Stimulated activated CD4-positive, alpha-beta T cell treated with anti-CD3 and anti-CD28 coated beads, Interleukin-4, amount 100 ng/mL, for 48 hours (primary cell): ENCODE measurements around the gene NAT8L.

Experiments used
- DNase-seq, 2 donors: peaks; one replicate each; pipeline ENCODE4 v3.0.0-alpha.2; 2020; ENCODE audit warnings: low read depth in 2 of 2

The NAT8L gene

GRCh38 chr4:2094545-2094944, 35.4 kb downstream of the NAT8L start:
- no peak for DNase-seq

DNA sequence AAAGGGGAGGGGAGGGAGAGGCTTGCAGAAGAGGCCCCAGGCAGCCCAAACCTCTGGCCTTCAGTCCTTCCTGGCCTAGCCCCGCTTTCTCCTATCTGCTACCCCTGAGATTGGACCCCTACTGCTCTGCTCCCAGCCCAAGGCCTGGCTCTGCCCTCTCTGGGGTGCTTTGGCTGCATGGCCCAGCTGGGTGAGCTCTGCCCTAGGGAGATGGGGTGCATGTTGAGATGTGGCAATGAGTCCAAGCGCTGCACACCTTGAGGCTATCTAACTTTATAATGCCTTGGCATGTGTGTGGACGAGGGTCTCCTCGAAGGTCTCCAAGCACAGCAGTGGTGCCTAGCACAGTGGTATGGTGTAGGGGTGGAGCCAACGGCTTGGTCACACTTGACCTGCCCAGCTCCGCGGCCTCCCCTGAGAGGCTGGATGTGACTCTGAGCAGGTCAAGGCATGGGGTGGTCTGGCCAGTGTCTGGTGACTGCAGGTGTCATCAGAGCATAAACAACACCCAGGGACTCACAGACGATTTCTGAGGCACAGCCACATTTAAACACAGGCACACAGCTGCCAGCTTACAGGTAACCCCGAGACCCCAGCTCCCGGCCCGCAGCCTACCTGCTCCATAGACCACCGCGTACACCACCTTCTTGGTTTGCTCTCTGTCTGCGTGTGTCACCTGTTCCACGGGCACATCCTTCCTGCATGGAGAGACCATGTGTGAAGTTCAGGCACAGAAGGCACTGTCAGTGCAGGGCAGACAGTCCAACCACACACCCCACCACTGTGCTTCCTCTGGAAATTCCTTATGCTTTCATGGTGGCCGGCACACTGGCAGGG, 36.3 kb downstream of the NAT8L start:
- no peak for DNase-seq

GRCh38 chr4:2096073-2096609, 37.0 kb downstream of the NAT8L start:
- DNase-seq = no peak

- no peak for DNase-seq
Measured at GRCh38 chr4:2101346-2102044, 42.4 kb downstream of the NAT8L start.

DNA sequence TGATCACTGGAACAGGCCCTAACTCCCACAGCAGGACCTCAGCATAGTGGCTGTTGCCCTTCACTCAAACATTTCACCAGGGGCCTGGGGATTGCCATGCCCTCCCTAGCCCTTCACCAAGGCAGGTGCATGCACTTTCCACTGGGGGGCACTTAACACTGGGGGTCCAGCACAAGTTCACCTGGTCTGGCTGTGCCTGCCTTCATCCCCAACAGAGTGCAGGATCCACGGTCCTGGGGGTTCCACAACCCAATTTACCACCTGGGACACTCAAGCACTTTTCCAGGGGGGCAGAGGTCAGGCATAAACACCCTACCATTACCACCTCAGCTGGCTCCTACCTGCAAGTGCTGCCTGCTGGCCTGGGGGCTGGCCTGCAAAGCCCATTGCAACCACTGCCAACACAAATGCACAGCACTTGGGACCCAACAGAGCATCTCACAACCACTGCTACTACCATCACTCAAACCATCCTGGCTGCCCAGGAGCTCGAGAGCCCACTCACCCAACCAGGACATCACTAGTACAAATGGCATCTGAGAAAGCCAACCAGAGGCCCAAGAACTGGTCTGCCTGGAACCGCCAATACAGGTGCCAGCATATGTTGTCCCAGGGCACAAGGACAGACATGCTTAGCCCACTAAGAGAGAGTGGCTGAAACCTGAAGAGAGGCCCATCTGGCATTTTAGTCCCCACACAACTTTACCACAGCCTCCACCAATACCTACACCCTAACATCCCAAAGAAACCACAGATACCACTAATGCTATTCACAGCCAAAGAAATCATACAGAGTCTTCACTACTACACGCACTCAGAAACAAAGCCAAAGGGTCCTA, 43.1 kb downstream of the NAT8L start:
- no peak for DNase-seq

DNA sequence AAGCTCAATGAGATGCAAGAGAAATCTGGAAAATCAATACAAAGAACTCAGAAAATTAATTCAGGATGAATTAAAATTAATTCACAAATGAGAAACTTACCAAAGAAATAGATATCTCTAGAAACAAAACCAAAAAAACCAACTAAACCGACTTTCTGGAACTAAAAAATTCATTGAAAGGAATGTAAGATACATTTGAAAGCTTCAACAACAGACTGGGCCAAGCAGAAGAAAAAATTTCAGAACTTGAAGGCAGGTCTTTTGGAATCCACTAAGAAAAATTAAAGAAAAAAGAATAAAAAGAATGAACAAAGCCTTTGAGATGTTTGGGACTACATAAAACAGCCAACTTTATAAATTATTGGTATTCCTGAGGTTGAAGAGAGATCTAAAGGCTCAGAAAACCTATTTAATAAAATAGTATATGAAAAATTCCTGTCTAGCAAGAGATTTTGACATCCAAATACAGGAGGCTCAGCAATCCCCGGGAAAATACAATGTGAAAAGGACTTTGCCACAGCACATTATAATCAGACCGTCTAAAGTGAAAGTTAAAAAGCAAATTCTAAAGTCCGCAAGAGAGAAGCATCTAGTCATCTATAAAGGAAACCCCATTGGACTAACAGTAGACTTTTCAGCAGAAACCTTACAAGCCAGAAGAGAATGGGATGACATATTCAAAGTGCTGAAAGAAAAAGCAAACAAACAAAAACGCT, 44.2 kb downstream of the NAT8L start:
- no peak for DNase-seq

DNA sequence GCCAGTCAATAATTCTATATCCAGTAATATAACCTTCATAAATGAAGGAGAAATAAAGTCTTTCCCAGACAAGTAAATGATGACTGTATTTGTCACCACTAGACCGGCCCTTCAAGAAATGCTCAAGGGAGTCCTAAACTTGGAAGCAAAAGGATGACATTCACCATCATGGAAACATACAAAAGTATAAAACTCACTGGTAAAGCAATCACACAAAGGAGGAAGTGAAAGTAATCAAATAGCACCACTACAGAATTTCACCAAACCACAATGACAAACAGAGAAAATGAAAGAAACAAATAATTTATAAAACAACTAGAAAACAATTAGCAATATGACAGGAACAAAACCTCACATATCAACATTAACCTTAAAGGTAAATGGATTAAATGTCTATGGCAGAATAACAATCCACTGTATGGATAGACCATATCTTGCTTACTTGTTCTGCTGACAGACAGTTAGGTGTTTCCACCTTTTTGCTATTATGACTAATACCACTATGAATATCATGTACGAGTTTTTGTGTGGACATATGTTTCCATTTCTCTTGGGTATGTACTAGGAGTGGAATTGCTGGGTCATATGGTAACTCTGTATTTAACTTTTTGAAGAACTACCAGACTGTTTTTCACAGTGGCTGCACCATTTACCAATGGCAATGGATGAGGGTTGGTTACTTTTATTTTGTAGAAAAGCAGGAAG, 44.9 kb downstream of the NAT8L start:
- no peak for DNase-seq

- DNase-seq = no peak
Measured at GRCh38 chr4:2104556-2105345, 45.6 kb downstream of the NAT8L start.

DNA sequence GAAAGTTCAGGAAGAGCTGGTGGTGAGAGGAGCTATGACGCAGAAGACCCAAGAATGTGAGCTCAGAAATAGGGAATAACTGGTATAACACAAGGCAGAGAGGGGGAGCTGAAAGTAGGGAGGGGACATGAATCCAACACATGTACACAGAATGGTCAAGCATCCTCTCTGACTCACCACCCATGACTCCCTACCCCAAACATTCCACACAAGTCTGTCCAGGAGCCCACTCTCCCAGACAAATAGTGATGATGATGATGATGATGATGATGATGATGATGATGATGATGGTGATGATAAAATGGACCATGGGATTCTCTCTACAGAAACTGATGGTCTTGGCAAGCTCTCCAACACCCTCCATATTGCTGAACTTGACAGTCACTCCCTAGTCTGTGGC, 46.4 kb downstream of the NAT8L start:
- DNase-seq = no peak

GRCh38 chr4:2116687-2117400, 57.7 kb downstream of the NAT8L start:
- no peak for DNase-seq
